K562 (cell line): Measurements from ENCODE around the gene VGF. TPM values are rescaled to one million over a fixed set of nuclear protein-coding genes. Genes with fewer than 3 reads are reported as not detected.

Source experiments
- ATAC-seq: fragments of 200-7000 bp; cut with Tn5 transposase; 3 replicates; pipeline ENCODE4 v1.9.1; 2020; ENCODE audit warnings: moderate library complexity
- BruUV-seq: library from RNA; stranded (reverse); fragments of 400-500 nt; replicated peaks from 2 replicates; lab custom pipeline; 2021; lab: Mats Ljungman, UMichigan
- CTCF ChIA-PET: fragments of 300-600 bp; formaldehyde crosslinking; extraction: SDS; loops from one replicate; lab custom pipeline; 2021; ENCODE audit warnings: low intra/inter-chr PET ratio; lab: Yijun Ruan, JAX
- POLR2A ChIA-PET: fragments of 300-600, 350-650 bp; sonication (Branson Sonifier 250); formaldehyde crosslinking; extraction: SDS; loops from one replicate; lab custom pipeline; 2021; ENCODE audit warnings: antibody characterized with exemption, inconsistent platforms; lab: Yijun Ruan, JAX
- DNase-seq, 4 experiments: peaks; one replicate each; pipeline versions ENCODE4 v3.0.0 to v3.0.0-alpha.2; 2011 to 2018; ENCODE audit warnings: low spot score in 3 of 4, mixed read lengths in 3 of 4; ENCODE audit errors: extremely low read depth in 1 of 4
- FAIRE-seq: peaks from 2 replicates; lab custom pipeline; 2011; peaks lifted over from hg19 to GRCh38; lab: Jason Lieb, UNC
- H2AFZ ChIP-seq: 2 replicates; pipeline ENCODE4 v1.6.0; 2011; ENCODE audit warnings: low read depth, low read length, control low read depth, inconsistent platforms
- H3K27ac ChIP-seq: fragments of 200-600 bp; 3 replicates; pipeline ENCODE4 v1.8.0; 2011; ENCODE audit warnings: low read depth, mild to moderate bottlenecking, control low read depth, inconsistent platforms, low read length, moderate library complexity, mixed read lengths; ENCODE audit errors: extremely low read depth
- H3K27me3 ChIP-seq, 2 experiments: fragments of 300-600 bp in 1 of 2; 2 replicates in 1 of 2; 3 replicates in 1 of 2; pipeline versions ENCODE4 v1.6.0 to v1.8.0; 2011; ENCODE audit warnings: inconsistent platforms in 2 of 2, low read length in 2 of 2, mild to moderate bottlenecking in 1 of 2, mixed read lengths in 1 of 2, moderate library complexity in 1 of 2; ENCODE audit not compliant: control insufficient read depth in 2 of 2, insufficient read depth in 2 of 2
- H3K36me3 ChIP-seq: fragments of 300-600 bp; 3 replicates; pipeline ENCODE4 v1.8.0; 2011; ENCODE audit warnings: mild to moderate bottlenecking, low read length, inconsistent platforms; ENCODE audit not compliant: control insufficient read depth, insufficient read depth
- H3K4me1 ChIP-seq, 2 experiments: fragments of 200-600 bp in 1 of 2; replicated peaks in 1 of 2; 2 replicates in 1 of 2; 3 replicates in 1 of 2; pipeline versions ENCODE4 v1.5.1 to v1.8.0; 2011; ENCODE audit warnings: inconsistent platforms in 2 of 2, low read length in 2 of 2, mild to moderate bottlenecking in 1 of 2, mixed read lengths in 1 of 2, moderate library complexity in 1 of 2; ENCODE audit not compliant: control insufficient read depth in 2 of 2, insufficient read depth in 2 of 2
- H3K4me2 ChIP-seq: 2 replicates; pipeline ENCODE4 v1.6.1; 2011; ENCODE audit warnings: low read length, control low read depth, inconsistent platforms, mixed read lengths; ENCODE audit not compliant: insufficient read depth
- H3K4me3 ChIP-seq: fragments of 200-600 bp; sonication (generic), shearing (Covaris generic); 2 replicates; pipeline ENCODE4 v1.5.1; 2016; ENCODE audit warnings: control low read depth, inconsistent platforms
- H3K79me2 ChIP-seq: fragments of 200-600 bp; 3 replicates; pipeline ENCODE4 v1.8.0; 2011; ENCODE audit warnings: low read length, inconsistent platforms; ENCODE audit not compliant: control insufficient read depth, insufficient read depth
- H3K9ac ChIP-seq, 2 experiments: 2 replicates each; pipeline versions ENCODE4 v1.6.0 to v1.6.1; 2011; ENCODE audit warnings: low read depth in 2 of 2, low read length in 2 of 2, control low read depth in 1 of 2, inconsistent platforms in 1 of 2, mild to moderate bottlenecking in 1 of 2, mixed read lengths in 1 of 2; ENCODE audit not compliant: insufficient read depth in 1 of 2
- H3K9me1 ChIP-seq: one replicate; pipeline ENCODE4 v1.6.0; 2011; ENCODE audit warnings: inconsistent platforms, mild to moderate bottlenecking, low read length, moderate library complexity; ENCODE audit not compliant: control insufficient read depth, insufficient read depth
- H3K9me3 ChIP-seq: replicated peaks from 2 replicates; pipeline ENCODE4 v1.5.1; 2011; ENCODE audit warnings: low read depth, low read length, inconsistent platforms; ENCODE audit not compliant: control insufficient read depth, insufficient read depth
- H4K20me1 ChIP-seq: replicated peaks from 2 replicates; pipeline ENCODE4 v1.6.1; 2011; ENCODE audit warnings: low read length, inconsistent platforms, mixed read lengths; ENCODE audit not compliant: control insufficient read depth, insufficient read depth
- ARID1B ChIP-seq: fragments of 450-650 bp; IDR thresholded peaks from 2 replicates; pipeline ENCODE4 v1.6.1; 2016; ENCODE audit warnings: antibody characterized with exemption, mild to moderate bottlenecking, inconsistent platforms
- CBFA2T2 ChIP-seq: fragments of 450-650 bp; conservative IDR thresholded peaks from 2 replicates; pipeline ENCODE4 v1.6.1; 2017; ENCODE audit warnings: mild to moderate bottlenecking
- CBFA2T3 ChIP-seq: fragments of 450-650 bp; IDR thresholded peaks from 2 replicates; pipeline ENCODE4 v1.6.1; 2017
- CC2D1A ChIP-seq: fragments of 450-650 bp; IDR thresholded peaks from 2 replicates; pipeline ENCODE4 v1.6.1; 2017; ENCODE audit warnings: mild to moderate bottlenecking
- E2F3 ChIP-seq: fragments of 250-450 bp; sonication (Bioruptor Pico); IDR thresholded peaks from 2 replicates; pipeline ENCODE4 v1.4.0; 2020; ENCODE audit warnings: mild to moderate bottlenecking
- EGR1 ChIP-seq: fragments of 450-650 bp; conservative IDR thresholded peaks from 2 replicates; pipeline ENCODE4 v1.6.1; 2017; ENCODE audit warnings: mild to moderate bottlenecking
- EZH2 ChIP-seq: IDR thresholded peaks from 2 replicates; pipeline ENCODE4 v1.6.1; 2012; ENCODE audit warnings: low read depth, mild to moderate bottlenecking, inconsistent platforms, low read length, borderline replicate concordance
- FOXP1 ChIP-seq: sonication (generic); formaldehyde crosslinking; IDR thresholded peaks from 2 replicates; pipeline ENCODE4 v1.8.0; 2022; ENCODE audit warnings: mild to moderate bottlenecking, missing genetic modification reagents
- GATAD2B ChIP-seq: fragments of 450-650 bp; IDR thresholded peaks from 2 replicates; pipeline ENCODE4 v1.6.1; 2017; ENCODE audit warnings: mild to moderate bottlenecking, borderline replicate concordance
- IRF2 ChIP-seq: sonication (generic); formaldehyde crosslinking; IDR thresholded peaks from 2 replicates; pipeline ENCODE4 v1.8.1; 2022; ENCODE audit warnings: mild to moderate bottlenecking, missing genetic modification reagents
- KDM1A ChIP-seq, 2 experiments: fragments of 450-650 bp; IDR thresholded peaks; 2 replicates each; pipeline ENCODE4 v1.6.1; 2016; ENCODE audit warnings: mild to moderate bottlenecking in 2 of 2
- MAFF ChIP-seq: IDR thresholded peaks from 2 replicates; pipeline ENCODE4 v1.6.1; 2012; ENCODE audit warnings: low read length, improper control_type of control experiment
- MBD2 ChIP-seq: sonication (generic); IDR thresholded peaks from 2 replicates; pipeline ENCODE4 v1.6.1; 2016; ENCODE audit warnings: low read depth, borderline replicate concordance
- PRPF4 ChIP-seq: fragments of 200-400 bp; formaldehyde crosslinking; IDR thresholded peaks from one replicate; pipeline ENCODE4 v1.6.1; 2017; ENCODE audit warnings: low read length, low read depth, mild to moderate bottlenecking; ENCODE audit not compliant: insufficient read depth, poor library complexity, severe bottlenecking
- TEAD4 ChIP-seq, 2 experiments: sonication (generic) in 1 of 2; formaldehyde crosslinking in 1 of 2; IDR thresholded peaks; 2 replicates each; pipeline versions ENCODE4 v1.6.1 to v1.8.0; 2012 to 2022; ENCODE audit warnings: borderline replicate concordance in 1 of 2, inconsistent platforms in 1 of 2, low read length in 1 of 2, mild to moderate bottlenecking in 1 of 2, missing genetic modification reagents in 1 of 2
- ZNF212 ChIP-seq: fragments of 450-650 bp; formaldehyde crosslinking; IDR thresholded peaks from 2 replicates; pipeline ENCODE4 v1.4.0; 2020; ENCODE audit warnings: mild to moderate bottlenecking
- WGBS: fragments of 100-300 bp; shearing (Covaris generic); methylation state at CpG from one replicate; pipeline ENCODE4 v1.1.6; 2016; ENCODE audit warnings: low coverage, mixed read lengths; ENCODE audit not compliant: insufficient coverage; ENCODE audit errors: missing lambda C conversion rate; 5-methylcytosine and 5-hydroxymethylcytosine counted together
- in situ Hi-C: fragments of 300-500 bp; cut with MboI; formaldehyde crosslinking; loops from 4 replicates; pipeline ENCODE4 v1.15.0; 2018; ENCODE audit warnings: inconsistent platforms, mixed read lengths
- intact Hi-C: fragments of 100-400 bp; cut with micrococcal nuclease; formaldehyde crosslinking; loops from 2 replicates; pipeline ENCODE4 v1.14.2; 2022
- polyA plus RNA-seq, 8 experiments: library from polyadenylated mRNA; depleted of rRNA in 4 of 8; stranded (reverse) in 5 of 8; unstranded in 3 of 8; fragments of >200 nt; fragmentation: Nextera tagmentation in 2 of 8; fragmentation: Illumina TruSeq in 1 of 8; extraction: Ambion mirVana in 2 of 8; extraction: Trizol in 1 of 8; gene quantifications; 2 replicates each; pipeline versions ENCODE4 v1.2.1 to v1.2.3, GENCODE V29; 2011 to 2014; ENCODE audit warnings: inconsistent platforms in 1 of 8, missing spikeins in 1 of 8
- total RNA-seq, 7 experiments: library from RNA; depleted of rRNA in 6 of 7; stranded (reverse); fragments of >200 nt in 6 of 7; fragmentation: Illumina TruSeq in 2 of 7; extraction: Trizol in 2 of 7; gene quantifications; 2 replicates each; pipeline versions ENCODE4 v1.2.1 to v1.2.3, GENCODE V29; 2011 to 2021; ENCODE audit warnings: low replicate concordance in 1 of 7
- TF ChIP-seq, protein P1 (sequence below): fragments of 450-650 bp; formaldehyde crosslinking; IDR thresholded peaks from 2 replicates; pipeline ENCODE4 v1.4.0; 2020; ENCODE audit warnings: mild to moderate bottlenecking, moderate library complexity
- TF ChIP-seq, protein P2 (sequence below): fragments of 450-650 bp; conservative IDR thresholded peaks from 2 replicates; pipeline ENCODE4 v1.6.1; 2016; ENCODE audit warnings: missing genetic modification characterization, low read depth, mild to moderate bottlenecking, missing compliant biosample characterization, moderate library complexity

Gene VGF
- total and polyA plus RNA-seq, 9 of the 15 experiments (the other 6 are each of a cell fraction or from before 2014, with no cell fraction given) = 0.03 to 5.7 (median 0.34) TPM

DNA sequence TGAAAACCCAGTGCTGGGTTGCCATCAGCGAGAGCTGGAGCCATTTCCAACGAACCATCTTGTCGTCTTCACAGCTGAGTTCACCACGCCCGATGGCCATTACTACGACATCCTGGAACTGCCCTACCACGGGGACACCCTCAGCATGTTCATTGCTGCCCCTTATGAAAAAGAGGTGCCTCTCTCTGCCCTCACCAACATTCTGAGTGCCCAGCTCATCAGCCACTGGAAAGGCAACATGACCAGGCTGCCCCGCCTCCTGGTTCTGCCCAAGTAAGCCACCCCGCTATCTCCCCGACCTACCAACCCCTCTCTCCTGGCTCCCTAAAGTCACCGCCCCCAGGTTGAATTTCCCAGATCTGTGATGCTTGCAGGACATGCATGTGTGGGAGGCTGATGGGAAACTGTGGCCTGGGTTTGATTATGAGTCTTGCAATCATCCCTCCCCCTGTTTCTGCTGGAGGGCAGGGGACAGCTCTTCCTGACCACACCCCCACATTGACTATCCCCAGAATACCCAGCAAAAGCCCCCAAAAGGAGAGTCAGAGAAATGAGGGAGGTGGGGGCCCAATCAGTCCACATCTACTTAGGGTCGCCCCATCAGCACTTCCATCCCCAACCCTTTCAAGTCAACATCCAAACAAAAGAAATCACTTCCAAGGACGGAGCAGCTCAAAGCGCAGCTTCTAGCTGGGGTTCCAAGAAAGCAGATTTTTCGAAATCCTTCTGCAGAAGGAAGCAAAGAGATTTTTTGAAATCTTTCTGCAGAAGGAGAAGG is 31.6 kb downstream of the VGF start:
- Histone ChIP-seq H4K20me1 (no peaks in the 10 kb centered on the region), H3K9ac (peak overlapping the region in 1 of 2 experiments; percentile 8; a peak in 1 of 4 replicates), H3K9me3 (no peaks in the 10 kb centered on the region), H3K9me1 (no peaks in the 10 kb centered on the region), H3K4me2 (peak overlapping the region; percentile 50), H3K4me1 (peaks cover 20 to 36% of the 10 kb centered on the region in 2 experiments), H2AFZ (peak overlapping the region; percentile 61; the same call in 1 of the 2 replicates), H3K4me3 (no peak overlapping the region), H3K79me2 (no peaks in the 10 kb centered on the region), H3K27ac (no peak overlapping the region), H3K36me3 (no peaks in the 10 kb centered on the region), H3K27me3 (no peaks in the 10 kb centered on the region)
- BruUV-seq = no TSS peak
- 0 out of 4 replicates have a peak, but pooled peaks of 1 of the 2 experiments have one; percentile 17 for TF ChIP-seq KDM1A (IDR thresholded peaks at IDR 0.05)
- no peak for TF ChIP-seq E2F3 (CRISPR knock-in tag)
- no peak for TF ChIP-seq ZNF212 (CRISPR knock-in tag)
- peak; percentile 21; the same call in 1 of the 2 replicates for TF ChIP-seq ARID1B
- TF ChIP-seq, protein P1, sequence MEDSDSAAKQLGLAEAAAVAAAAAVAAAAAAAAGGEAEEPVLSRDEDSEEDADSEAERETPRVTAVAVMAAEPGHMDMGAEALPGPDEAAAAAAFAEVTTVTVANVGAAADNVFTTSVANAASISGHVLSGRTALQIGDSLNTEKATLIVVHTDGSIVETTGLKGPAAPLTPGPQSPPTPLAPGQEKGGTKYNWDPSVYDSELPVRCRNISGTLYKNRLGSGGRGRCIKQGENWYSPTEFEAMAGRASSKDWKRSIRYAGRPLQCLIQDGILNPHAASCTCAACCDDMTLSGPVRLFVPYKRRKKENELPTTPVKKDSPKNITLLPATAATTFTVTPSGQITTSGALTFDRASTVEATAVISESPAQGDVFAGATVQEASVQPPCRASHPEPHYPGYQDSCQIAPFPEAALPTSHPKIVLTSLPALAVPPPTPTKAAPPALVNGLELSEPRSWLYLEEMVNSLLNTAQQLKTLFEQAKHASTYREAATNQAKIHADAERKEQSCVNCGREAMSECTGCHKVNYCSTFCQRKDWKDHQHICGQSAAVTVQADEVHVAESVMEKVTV (CRISPR knock-in tag) = no peak
- TF ChIP-seq PRPF4 = no peak
- TF ChIP-seq CC2D1A = no peak
- TF ChIP-seq, protein P2, sequence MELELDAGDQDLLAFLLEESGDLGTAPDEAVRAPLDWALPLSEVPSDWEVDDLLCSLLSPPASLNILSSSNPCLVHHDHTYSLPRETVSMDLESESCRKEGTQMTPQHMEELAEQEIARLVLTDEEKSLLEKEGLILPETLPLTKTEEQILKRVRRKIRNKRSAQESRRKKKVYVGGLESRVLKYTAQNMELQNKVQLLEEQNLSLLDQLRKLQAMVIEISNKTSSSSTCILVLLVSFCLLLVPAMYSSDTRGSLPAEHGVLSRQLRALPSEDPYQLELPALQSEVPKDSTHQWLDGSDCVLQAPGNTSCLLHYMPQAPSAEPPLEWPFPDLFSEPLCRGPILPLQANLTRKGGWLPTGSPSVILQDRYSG (tag) = no peak
- 0 out of 2 replicates have a peak, but pooled peaks have one; percentile 12 for TF ChIP-seq CBFA2T2
- no peak for TF ChIP-seq MAFF
- peak; percentile 31; the same call in 1 of the 2 replicates for TF ChIP-seq CBFA2T3
- no peak for TF ChIP-seq GATAD2B
- 0 out of 2 replicates have a peak, but pooled peaks have one; percentile 8 for TF ChIP-seq MBD2
- TF ChIP-seq TEAD4 (IDR thresholded peaks at IDR 0.05; ENCODE audit: low read length) = no peak
- TF ChIP-seq TEAD4 (CRISPR knock-in tag; IDR thresholded peaks at IDR 0.05; ENCODE audit: borderline replicate concordance) = no peak
- no peak for TF ChIP-seq FOXP1 (CRISPR knock-in tag)
- no peak for TF ChIP-seq EZH2
- no peak for TF ChIP-seq IRF2 (CRISPR knock-in tag)
- TF ChIP-seq EGR1 = peak; percentile 84
- DNase-seq = peak; percentile 40 to 67 (median 56)
- CTCF ChIA-PET = no interaction called here
- ATAC-seq = no peak
- in situ Hi-C loops = no loop called here
- POLR2A ChIA-PET = interaction anchor here (0.5 to 3.1 kb wide), 7 partner anchors 10 to 58 kb away, joined by 3 to 13 read pairs (median 3); partner anchors contain the start of genes AP1S1 and TRIM56
- intact Hi-C loops = no loop called here
- WGBS = 32% methylated on average over 15 of the region's 15 CpGs
- FAIRE-seq = no peak
